GM21447 (cell line): ENCODE results near the gene RBM47.
"Not testable (repeated sequence)": the region's sequence is repeated elsewhere in the genome, so short reads cannot be mapped to it uniquely, and the experiment has no call there.

Experiments
- ATAC-seq: cut with Tn5 transposase; IDR thresholded peaks from one replicate; pipeline ENCODE4 v1.9.1; 2021; ENCODE audit not compliant: unreplicated experiment

RBM47 gene

GRCh38 chr4:40544221-40544620 is 85.4 kb downstream of the RBM47 start:
- no peak for ATAC-seq

- ATAC-seq, result no peak
Measured at GRCh38 chr4:40540800-40541199, 88.9 kb downstream of the RBM47 start.

GRCh38 chr4:40536032-40536431 is 93.6 kb downstream of the RBM47 start:
- peak; percentile 78 for ATAC-seq

- ATAC-seq, result no peak
Measured at GRCh38 chr4:40531636-40532023, 98.0 kb downstream of the RBM47 start.

GRCh38 chr4:40530961-40531635 is 98.6 kb downstream of the RBM47 start:
- ATAC-seq, result no peak

- no peak for ATAC-seq
Measured at GRCh38 chr4:40526741-40527140, 102.9 kb downstream of the RBM47 start.

- no peak for ATAC-seq
Measured at GRCh38 chr4:40525752-40526598, 103.7 kb downstream of the RBM47 start.

GRCh38 chr4:40524366-40525041 is 105.2 kb downstream of the RBM47 start:
- ATAC-seq, result no peak

- no peak for ATAC-seq
Measured at GRCh38 chr4:40523581-40523980, 106.1 kb downstream of the RBM47 start.

GRCh38 chr4:40521957-40522356 is 107.7 kb downstream of the RBM47 start:
- ATAC-seq, result no peak

GRCh38 chr4:40520533-40520932 is 109.1 kb downstream of the RBM47 start:
- ATAC-seq, result no peak

GRCh38 chr4:40517081-40517480 is 112.6 kb downstream of the RBM47 start:
- not testable (repeated sequence) for ATAC-seq

GRCh38 chr4:40516651-40517050 is 113.0 kb downstream of the RBM47 start:
- peak; percentile 52 for ATAC-seq

GRCh38 chr4:40515398-40516293 is 114.0 kb downstream of the RBM47 start:
- ATAC-seq, result peak; percentile 85

GRCh38 chr4:40515037-40515397 is 114.6 kb downstream of the RBM47 start:
- no peak for ATAC-seq

- ATAC-seq, result no peak
Measured at GRCh38 chr4:40514497-40514951, 115.1 kb downstream of the RBM47 start.

- ATAC-seq, result no peak
Measured at GRCh38 chr4:40511036-40511614, 118.5 kb downstream of the RBM47 start.

GRCh38 chr4:40507977-40508376 is 121.7 kb downstream of the RBM47 start:
- ATAC-seq, result no peak

GRCh38 chr4:40506492-40506891 is 123.2 kb downstream of the RBM47 start:
- no peak for ATAC-seq

- ATAC-seq, result no peak
Measured at GRCh38 chr4:40506066-40506465, 123.6 kb downstream of the RBM47 start.
